ENCODE results near the gene OVAAL. TPM values are rescaled to one million over a fixed set of nuclear protein-coding genes. Genes with fewer than 3 reads are reported as not detected.

The OVAAL gene
- total and polyA plus RNA-seq, 9 of the 15 experiments (the other 6 are each of a cell fraction or from before 2014, with no cell fraction given), result 0.04 to 0.18 (median 0.08) TPM; not detected in 4

GRCh38 chr1:180577361-180577760 is 18.6 kb downstream of the OVAAL start:
- intact Hi-C loops (cut with micrococcal nuclease) (no loop called here), in situ Hi-C loops (cut with MboI) (no loop called here)
- WGBS (ENCODE audit: insufficient coverage, low coverage, missing lambda C conversion rate), result 80% methylated on average over 3 of the region's 3 CpGs
- no TSS peak for BruUV-seq (replicated peaks)
- Histone ChIP-seq H3K4me1 (replicated peaks in 1 of 2; ENCODE audit: control insufficient read depth in 2 of 2, insufficient read depth in 2 of 2, low read length in 2 of 2) (peaks cover 4 to 27% of the 10 kb centered on the region in 2 experiments; a peak in 4 of 5 replicates), H4K20me1 (replicated peaks; ENCODE audit: control insufficient read depth, insufficient read depth, low read length) (no peaks in the 10 kb centered on the region), H3K27me3 (ENCODE audit: control insufficient read depth in 2 of 2, insufficient read depth in 2 of 2, low read length in 2 of 2) (no peaks in the 10 kb centered on the region), H3K9me3 (replicated peaks; ENCODE audit: control insufficient read depth, insufficient read depth, low read depth, low read length) (no peaks in the 10 kb centered on the region), H3K36me3 (ENCODE audit: control insufficient read depth, insufficient read depth, low read length) (no peaks in the 10 kb centered on the region), H2AFZ (ENCODE audit: low read depth, low read length) (peak overlapping the region; percentile 37; the same call in 1 of the 2 replicates), H3K9me1 (ENCODE audit: control insufficient read depth, insufficient read depth, low read length) (no peaks in the 10 kb centered on the region), H3K79me2 (ENCODE audit: control insufficient read depth, insufficient read depth, low read length) (no peaks in the 10 kb centered on the region), H3K4me3 (no peak overlapping the region), H3K4me2 (ENCODE audit: insufficient read depth, low read length) (no peak overlapping the region), H3K9ac (ENCODE audit: insufficient read depth in 1 of 2, low read depth in 2 of 2, low read length in 2 of 2) (no peak overlapping the region), H3K27ac (ENCODE audit: extremely low read depth, low read depth, low read length) (no peak overlapping the region)
- no peak for FAIRE-seq
- DNase-seq (ENCODE audit: extremely low read depth in 1 of 4, low spot score in 3 of 4), result no peak
- ChIA-PET POLR2A (interaction anchor here (1.5 kb wide), 1 partner anchor 9 kb away, joined by 3 read pairs; no protein-coding TSS in a partner anchor), CTCF (ENCODE audit: low intra/inter-chr PET ratio) (no interaction called here)
- no peak for ATAC-seq
- no peak for TF ChIP-seq FIP1L1 (IDR thresholded peaks at IDR 0.05; ENCODE audit: low read depth, low read length, poor library complexity, severe bottlenecking)
- TF ChIP-seq NR2F6 (CRISPR knock-in tag; IDR thresholded peaks at IDR 0.05), result no peak
- TF ChIP-seq ZNF146 (CRISPR knock-in tag; IDR thresholded peaks at IDR 0.05; ENCODE audit: unreplicated experiment), result no peak
- no peak for TF ChIP-seq LEF1 (IDR thresholded peaks at IDR 0.05)
- TF ChIP-seq MBD1 (CRISPR knock-in tag; IDR thresholded peaks at IDR 0.05), result no peak
- no peak for TF ChIP-seq ARID4B (CRISPR knock-in tag; IDR thresholded peaks at IDR 0.05)
- no peak for TF ChIP-seq ZNF449 (CRISPR knock-in tag; IDR thresholded peaks at IDR 0.05)
- TF ChIP-seq CC2D1A (IDR thresholded peaks at IDR 0.05), result no peak
- no peak for TF ChIP-seq MED1 (CRISPR knock-in tag; IDR thresholded peaks at IDR 0.05; ENCODE audit: borderline replicate concordance)
- no peak for TF ChIP-seq MNT (conservative IDR thresholded peaks at IDR 0.05)
- no peak for TF ChIP-seq HDGF (IDR thresholded peaks at IDR 0.05)
- TF ChIP-seq BRF2 (IDR thresholded peaks at IDR 0.05; ENCODE audit: borderline replicate concordance, insufficient read depth, insufficient read length), result no peak
- no peak for TF ChIP-seq RNF2 (IDR thresholded peaks at IDR 0.05)
